Testis (tissue), 2 donors: ENCODE data around the gene PSMD8.

Source experiments
- CTCF ChIP-seq, 3 experiments: fragments of 450-650 bp in 2 of 3; fragments of 200-600 bp in 1 of 3; sonication (generic) in 1 of 3; IDR thresholded peaks; one replicate each; pipeline ENCODE4 v1.5.1; 2016 to 2019; ENCODE audit warnings: antibody characterized with exemption in 3 of 3, mild to moderate bottlenecking in 2 of 3, moderate library complexity in 1 of 3
- POLR2A ChIP-seq: fragments of 450-650 bp; IDR thresholded peaks from one replicate; pipeline ENCODE4 v1.6.1; 2017; ENCODE audit warnings: antibody characterized with exemption, mild to moderate bottlenecking, moderate library complexity

DNA sequence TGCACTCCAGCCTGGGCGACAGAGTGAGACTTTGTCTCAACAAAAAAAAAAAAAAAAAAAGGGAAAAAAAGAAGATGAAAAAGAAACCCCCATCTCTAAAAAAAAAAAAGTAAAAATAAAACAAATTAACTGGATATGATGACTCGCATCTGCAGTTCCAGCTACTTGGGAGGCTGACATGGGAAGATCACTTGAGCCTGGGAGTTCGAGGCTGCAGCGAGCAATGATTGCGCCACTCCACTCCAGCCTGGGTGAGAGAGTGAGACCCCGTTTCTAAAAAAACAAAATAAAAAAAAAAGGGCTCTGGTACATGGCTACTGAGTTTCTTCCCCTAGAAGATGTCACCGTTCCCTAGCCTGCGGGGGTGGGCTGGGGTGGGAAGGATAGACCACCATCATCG, 41.1 kb upstream of the PSMD8 start:
- TF ChIP-seq CTCF (IDR thresholded peaks at IDR 0.05) (no peak), POLR2A (no peak)
